ENCODE results near the gene MAP3K1. TPM values are rescaled to one million over a fixed set of nuclear protein-coding genes. Genes with fewer than 3 reads are reported as not detected.
"Not testable (repeated sequence)": the region's sequence is repeated elsewhere in the genome, so short reads cannot be mapped to it uniquely, and the experiment has no call there.

Gene MAP3K1
- 20.3 TPM for total RNA-seq
- long read RNA-seq, full-length matches to known transcripts: 15 of 21 reads
- long read RNA-seq, partial matches to known transcripts: 1 of 21 reads
- long read RNA-seq, other reads (novel, unspliced or antisense): 5 of 21 reads

DNA sequence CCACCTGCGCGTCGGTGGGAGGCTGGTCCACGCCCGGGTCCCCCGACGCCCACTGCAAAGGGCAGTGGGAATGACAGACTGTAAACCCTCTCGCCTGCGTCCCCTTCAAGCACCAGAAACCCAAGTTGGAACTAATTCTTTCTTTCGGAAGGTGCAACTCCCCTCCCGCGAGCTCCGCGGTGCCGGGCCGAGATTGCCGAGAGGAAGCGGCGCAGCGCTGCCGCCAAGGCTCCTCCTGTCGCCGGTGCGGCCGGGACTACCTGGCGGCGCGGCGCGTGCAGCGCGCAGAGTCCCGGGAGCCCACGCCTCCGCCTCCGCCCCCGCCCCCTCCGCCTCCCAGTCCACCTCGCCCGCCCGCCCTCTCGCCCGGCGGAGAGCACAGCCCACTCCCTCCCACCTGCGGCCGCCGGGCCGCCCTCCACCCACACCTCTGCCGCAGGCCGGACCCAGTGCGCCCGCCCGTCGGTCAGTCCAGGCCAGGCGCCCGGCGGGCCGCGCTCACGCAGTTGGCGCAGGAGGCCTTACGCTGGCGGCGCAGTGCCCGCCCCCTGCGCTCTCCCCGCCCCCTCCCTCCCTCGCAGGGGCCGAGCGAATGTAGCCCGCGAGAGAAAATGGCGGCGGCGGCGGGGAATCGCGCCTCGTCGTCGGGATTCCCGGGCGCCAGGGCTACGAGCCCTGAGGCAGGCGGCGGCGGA, at the start of gene MAP3K1:
Gene MAP3K1, plus strand, starts transcription at position 587 of the 695 bp plus-strand sequence. Its CDS starts 25 bp downstream, at position 612.
- TF ChIP-seq, protein P1, sequence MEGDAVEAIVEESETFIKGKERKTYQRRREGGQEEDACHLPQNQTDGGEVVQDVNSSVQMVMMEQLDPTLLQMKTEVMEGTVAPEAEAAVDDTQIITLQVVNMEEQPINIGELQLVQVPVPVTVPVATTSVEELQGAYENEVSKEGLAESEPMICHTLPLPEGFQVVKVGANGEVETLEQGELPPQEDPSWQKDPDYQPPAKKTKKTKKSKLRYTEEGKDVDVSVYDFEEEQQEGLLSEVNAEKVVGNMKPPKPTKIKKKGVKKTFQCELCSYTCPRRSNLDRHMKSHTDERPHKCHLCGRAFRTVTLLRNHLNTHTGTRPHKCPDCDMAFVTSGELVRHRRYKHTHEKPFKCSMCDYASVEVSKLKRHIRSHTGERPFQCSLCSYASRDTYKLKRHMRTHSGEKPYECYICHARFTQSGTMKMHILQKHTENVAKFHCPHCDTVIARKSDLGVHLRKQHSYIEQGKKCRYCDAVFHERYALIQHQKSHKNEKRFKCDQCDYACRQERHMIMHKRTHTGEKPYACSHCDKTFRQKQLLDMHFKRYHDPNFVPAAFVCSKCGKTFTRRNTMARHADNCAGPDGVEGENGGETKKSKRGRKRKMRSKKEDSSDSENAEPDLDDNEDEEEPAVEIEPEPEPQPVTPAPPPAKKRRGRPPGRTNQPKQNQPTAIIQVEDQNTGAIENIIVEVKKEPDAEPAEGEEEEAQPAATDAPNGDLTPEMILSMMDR (IDR thresholded peaks at IDR 0.05): no peak
- intact Hi-C loops (cut with DNase I): no loop called here
- Histone ChIP-seq H3K27me3 (no peaks in the 10 kb centered on the region), H3K27ac (peak within 1 kb of the TSS; percentile 91), H3K9me3 (no peaks in the 10 kb centered on the region), H3K4me1 (peaks cover 27% of the 10 kb centered on the region), H3K4me3 (peak within 1 kb of the TSS; percentile 88), H3K36me3 (no peaks in the 10 kb centered on the region)
- ATAC-seq (peak; percentile 93), DNase-seq (peak; percentile 95)

DNA sequence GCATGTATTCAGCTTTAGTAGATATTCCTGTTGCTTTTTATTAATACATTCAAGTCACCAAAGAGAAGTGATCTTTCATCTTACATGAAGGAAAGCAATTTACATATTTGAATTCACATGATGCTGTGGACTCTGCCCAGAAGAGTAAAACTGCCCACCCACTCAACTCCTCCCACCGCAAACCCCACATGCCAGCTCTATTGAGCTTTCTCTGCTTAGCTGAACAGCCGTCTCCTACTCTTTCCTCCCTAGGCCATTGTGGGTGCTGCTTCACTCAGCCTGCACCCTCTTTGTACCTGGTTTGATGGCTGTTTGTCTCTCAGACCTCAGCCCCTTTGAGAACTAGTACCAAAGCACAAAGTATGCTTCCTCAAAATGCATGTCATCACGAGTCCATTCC, 48.4 kb upstream of the MAP3K1 start:
- no peaks in the 10 kb centered on the region for H3K9me3 ChIP-seq
- H3K27ac ChIP-seq: no peak overlapping the region
- TF ChIP-seq, protein P1 (IDR thresholded peaks at IDR 0.05): no peak
- ATAC-seq: no peak
- H3K4me3 ChIP-seq: no peak overlapping the region
- intact Hi-C loops (cut with DNase I): no loop called here
- H3K27me3 ChIP-seq: no peaks in the 10 kb centered on the region
- no peaks in the 10 kb centered on the region for H3K36me3 ChIP-seq
- DNase-seq: no peak
- H3K4me1 ChIP-seq: peaks cover 12% of the 10 kb centered on the region

DNA sequence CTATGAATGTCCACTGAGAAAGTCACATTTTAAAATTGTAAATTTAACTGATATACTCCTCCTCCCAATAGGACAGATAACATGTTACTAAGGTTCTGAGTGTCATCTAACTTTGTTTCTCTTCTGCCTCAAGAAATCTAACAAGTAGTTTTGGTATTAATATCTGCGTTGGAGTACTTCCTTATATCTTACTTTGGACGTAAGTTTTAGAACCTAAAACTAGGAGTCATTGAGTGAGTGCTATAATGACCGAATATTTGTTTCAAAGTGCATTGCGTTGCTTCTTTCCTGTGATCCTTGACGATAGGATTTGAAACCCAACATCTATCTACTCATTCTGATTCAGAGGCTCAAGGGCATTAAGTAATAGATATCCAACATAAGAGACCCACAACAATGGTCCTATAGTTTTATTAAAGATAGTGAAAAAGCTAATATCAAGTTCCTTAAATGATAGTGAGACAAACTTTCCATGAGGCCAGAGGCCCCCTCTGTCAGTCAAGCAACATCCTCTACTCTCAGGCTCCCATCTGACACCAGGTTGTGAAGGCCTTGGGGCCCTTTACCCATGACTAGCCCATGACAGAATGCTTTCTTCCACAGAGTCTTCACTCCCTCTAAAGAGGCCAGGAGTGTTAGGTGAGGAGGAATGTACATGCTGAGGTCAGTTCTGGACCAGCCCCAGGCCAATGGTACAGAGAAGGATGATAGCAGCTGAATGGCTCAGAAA, 45.3 kb upstream of the MAP3K1 start:
- ATAC-seq: no peak
- Histone ChIP-seq H3K36me3 (no peaks in the 10 kb centered on the region), H3K4me3 (no peak overlapping the region), H3K27ac (no peak overlapping the region), H3K4me1 (no peaks in the 10 kb centered on the region), H3K27me3 (no peaks in the 10 kb centered on the region), H3K9me3 (no peaks in the 10 kb centered on the region)
- DNase-seq: no peak
- TF ChIP-seq, protein P1 (IDR thresholded peaks at IDR 0.05): no peak
- intact Hi-C loops (cut with DNase I): no loop called here

DNA sequence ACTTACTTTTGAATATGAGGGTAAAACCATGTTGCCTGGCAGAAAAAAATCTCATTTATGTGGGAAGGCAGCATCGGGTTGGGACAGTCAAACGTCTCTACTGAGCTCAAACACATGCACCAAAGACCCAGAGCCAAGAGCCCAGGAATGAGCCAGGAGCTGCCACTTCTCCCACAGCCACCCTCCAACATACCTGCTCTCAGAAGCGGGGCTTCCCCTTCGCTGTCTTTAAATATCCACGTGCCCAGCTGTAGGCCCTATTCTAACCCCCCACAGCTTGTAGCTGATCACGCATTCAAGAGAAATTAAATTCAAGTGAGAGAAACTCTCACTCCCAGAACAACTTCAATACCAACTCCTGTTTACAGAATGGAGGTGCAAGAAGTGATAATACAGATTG, 42.6 kb upstream of the MAP3K1 start:
- ATAC-seq (no peak), DNase-seq (no peak)
- Histone ChIP-seq H3K36me3 (no peaks in the 10 kb centered on the region), H3K4me3 (no peak overlapping the region), H3K4me1 (no peaks in the 10 kb centered on the region), H3K9me3 (no peaks in the 10 kb centered on the region), H3K27me3 (no peaks in the 10 kb centered on the region), H3K27ac (no peak overlapping the region)
- intact Hi-C loops (cut with DNase I): no loop called here
- TF ChIP-seq, protein P1 (IDR thresholded peaks at IDR 0.05): no peak

DNA sequence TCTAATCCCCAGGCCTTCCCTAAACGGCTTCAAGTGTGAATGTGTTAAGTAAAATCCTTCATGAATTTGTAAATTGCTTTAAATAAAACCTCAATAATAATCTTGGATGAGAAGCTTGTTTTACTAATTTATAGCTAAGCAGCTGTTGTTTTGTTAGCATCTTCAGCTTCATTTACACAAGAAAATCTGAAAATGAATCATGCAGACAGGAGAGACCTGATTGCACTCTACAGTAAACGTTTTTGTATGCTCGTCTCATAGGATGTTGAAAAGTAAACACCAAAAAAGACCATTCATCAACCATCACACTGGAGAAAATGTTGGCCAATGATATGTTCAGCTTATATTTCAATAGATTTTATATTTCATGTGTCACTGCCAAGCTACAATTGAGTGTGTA, 40.4 kb upstream of the MAP3K1 start:
- H3K9me3 ChIP-seq: no peaks in the 10 kb centered on the region
- no peaks in the 10 kb centered on the region for H3K27me3 ChIP-seq
- H3K36me3 ChIP-seq: no peaks in the 10 kb centered on the region
- intact Hi-C loops (cut with DNase I): no loop called here
- no peak overlapping the region for H3K27ac ChIP-seq
- no peaks in the 10 kb centered on the region for H3K4me1 ChIP-seq
- H3K4me3 ChIP-seq: no peak overlapping the region
- ATAC-seq: no peak
- no peak for DNase-seq
- TF ChIP-seq, protein P1 (IDR thresholded peaks at IDR 0.05): no peak

DNA sequence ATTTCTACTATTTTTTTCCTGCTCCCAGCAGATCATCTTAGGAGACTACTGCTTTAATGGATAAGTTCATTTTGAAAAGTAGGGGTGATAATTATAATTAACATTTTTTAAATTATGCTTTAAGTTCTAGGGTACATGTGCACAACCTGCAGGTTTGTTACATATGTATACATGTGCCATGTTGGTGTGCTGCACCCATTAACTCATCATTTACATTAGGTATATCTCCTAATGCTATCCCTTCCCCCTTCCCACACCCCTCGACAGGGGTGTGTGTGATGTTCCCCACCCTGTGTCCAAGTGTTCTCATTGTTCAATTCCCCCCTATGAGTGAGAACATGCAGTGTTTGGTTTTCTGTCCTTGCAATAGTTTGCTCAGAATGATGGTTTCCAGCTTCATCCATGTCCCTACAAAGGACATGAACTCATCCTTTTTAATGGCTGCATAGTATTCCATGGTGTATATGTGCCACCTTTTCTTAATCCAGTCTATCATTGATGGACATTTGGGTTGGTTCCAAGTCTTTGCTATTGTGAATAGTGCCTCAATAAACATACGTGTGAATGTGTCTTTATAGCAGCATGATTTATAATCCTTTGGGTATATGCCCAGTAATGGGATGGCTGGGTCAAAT, 39.0 kb upstream of the MAP3K1 start:
- H3K4me1 ChIP-seq; intact Hi-C loops (cut with DNase I); ATAC-seq; H3K27ac ChIP-seq; DNase-seq; H3K36me3 ChIP-seq; H3K9me3 ChIP-seq; H3K27me3 ChIP-seq; H3K4me3 ChIP-seq: not testable (repeated sequence)

Data from upper lobe of right lung (tissue), 1 donor.